GM21381 (cell line): Measurements from ENCODE around the gene DUSP10.

ENCODE experiments used
- ATAC-seq: cut with Tn5 transposase; IDR thresholded peaks from one replicate; pipeline ENCODE4 v1.9.1; 2021; ENCODE audit warnings: mild to moderate bottlenecking, moderate library complexity; ENCODE audit not compliant: unreplicated experiment

DUSP10 gene

DNA sequence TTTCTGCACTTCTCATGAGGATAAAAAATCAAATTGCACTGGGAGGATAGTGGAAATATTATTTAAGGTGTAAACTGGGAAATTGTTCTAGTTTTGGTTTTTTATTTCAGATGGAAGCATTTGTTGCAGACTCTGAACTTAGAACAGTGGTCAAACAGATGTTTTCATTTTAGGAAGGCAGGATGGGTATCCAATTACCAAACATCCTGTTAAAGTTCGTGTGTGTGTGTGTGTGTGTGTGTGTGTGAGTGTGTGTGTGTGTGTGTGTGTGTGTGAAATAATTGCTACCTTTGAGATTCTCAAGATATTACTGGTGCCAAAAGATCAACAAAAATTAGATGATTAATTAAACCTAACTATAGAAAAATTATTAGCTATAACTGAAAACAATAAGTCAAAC is 24.3 kb upstream of the DUSP10 start:
- no peak for ATAC-seq

GRCh38 chr1:221765527-221765926 is 23.6 kb upstream of the DUSP10 start:
- ATAC-seq, result no peak

DNA sequence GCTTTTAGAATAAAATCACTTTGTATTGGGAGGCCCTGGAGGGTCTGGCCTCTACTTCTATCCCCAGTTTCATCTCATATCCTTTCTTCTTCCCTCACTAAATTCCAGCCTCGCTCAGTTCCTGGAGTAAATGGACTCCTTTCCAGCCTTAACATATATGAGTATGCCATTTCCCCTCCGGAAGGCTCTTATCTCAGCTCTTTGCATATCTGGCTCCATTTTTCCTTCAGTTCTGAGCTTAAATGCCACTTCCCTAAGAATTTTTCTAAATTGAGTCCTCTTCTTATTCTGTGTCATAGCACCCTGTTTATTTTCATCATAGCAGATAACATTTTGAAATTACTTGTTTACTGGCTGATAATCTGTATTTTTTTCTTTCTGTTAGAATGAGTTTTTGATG is 20.2 kb upstream of the DUSP10 start:
- ATAC-seq, result no peak

- ATAC-seq, result peak; percentile 74
Observed at GRCh38 chr1:221761354-221762002, 19.6 kb upstream of the DUSP10 start.

GRCh38 chr1:221760911-221761310 is 19.0 kb upstream of the DUSP10 start:
- no peak for ATAC-seq

- no peak for ATAC-seq
Observed at GRCh38 chr1:221759436-221759835, 17.5 kb upstream of the DUSP10 start.

DNA sequence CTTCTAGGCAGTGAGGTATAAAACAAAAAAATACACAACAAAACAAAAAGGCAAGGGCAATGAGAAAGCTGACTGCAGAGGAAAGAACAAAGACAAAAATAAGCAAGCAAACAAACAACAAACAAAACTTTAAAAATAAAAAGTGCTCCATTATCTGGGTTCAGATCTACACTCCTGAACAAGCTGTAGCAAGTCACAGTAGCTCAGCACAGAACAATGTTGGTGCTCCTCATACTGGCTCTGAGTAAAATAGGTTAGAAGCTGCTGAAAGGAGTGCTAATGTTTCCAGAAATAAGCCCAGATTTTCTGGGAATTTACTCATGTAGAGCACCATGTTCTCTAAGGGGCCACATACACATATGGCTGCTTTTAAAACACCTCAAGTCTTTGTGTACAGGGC is 16.6 kb upstream of the DUSP10 start:
- ATAC-seq, result no peak

DNA sequence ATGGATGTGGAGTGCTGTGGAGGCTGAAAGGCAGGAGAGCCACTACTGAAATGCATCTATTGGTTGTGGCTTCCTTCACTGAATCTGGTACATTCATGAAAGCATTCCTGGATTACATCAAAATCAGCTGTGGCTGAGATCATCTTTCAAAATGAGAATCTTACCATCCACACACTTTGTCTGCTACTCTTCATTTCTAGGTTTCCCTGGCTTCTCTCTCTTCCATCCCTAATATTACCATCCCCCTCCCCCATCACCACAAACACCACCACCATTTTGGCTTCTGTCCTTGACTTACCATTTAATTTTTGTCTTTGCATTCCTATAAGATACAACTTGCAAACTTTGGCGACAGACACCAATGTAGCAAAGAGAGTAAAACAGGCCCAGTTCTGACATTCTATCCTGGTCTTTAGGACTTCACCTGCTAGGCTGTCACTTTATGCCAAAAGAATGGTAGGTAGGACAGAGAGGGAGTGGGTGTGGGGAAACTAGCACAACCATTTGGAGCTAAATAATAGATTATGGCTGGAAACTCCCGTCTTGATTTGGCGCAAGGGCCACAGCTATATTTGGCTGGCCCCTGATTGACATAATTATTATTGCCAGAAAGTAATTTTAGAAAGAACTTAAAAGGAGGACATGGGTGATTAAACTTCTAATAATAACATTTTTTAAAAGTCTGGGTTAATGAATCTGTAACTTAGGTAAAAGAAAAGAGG is 15.1 kb upstream of the DUSP10 start:
- ATAC-seq, result no peak

DNA sequence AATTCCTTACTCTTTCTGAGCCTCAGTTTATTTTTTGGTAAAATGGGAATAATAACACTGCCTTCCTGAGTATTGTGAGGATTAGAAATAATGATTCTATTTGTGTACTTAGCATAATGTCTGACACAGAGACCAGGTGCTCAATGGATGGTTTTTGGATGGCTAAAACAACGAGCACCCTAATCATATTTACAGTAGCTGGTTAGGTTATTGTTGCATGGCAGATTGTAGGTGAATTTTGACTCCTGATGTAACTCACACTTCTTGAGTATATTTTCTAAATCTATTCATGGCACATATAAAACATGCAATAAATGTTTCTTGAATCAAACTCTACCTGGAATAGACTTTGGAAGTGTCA is 11.9 kb upstream of the DUSP10 start:
- peak; percentile 19 for ATAC-seq

- no peak for ATAC-seq
Observed at GRCh38 chr1:221751226-221751887, 9.5 kb upstream of the DUSP10 start.

- no peak for ATAC-seq
Observed at GRCh38 chr1:221748981-221749380, 7.1 kb upstream of the DUSP10 start.

DNA sequence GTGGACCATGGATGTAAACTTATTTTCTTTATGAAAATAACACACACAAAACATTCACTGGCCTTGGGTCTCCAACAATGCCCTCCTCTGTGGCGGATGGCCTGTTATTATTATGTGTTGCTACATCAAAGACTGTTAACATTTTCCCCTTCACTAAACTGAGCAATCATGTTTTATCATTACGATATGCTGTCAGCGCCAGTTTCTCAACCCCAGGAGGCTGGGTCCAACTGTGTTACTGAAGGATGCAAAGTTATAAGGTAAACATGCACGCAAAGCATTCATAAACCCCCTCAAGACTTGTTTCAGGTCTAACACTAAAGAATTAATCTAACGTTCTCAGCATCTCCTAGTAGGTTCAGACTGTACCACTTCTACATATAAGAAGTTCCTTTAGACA is 6.0 kb upstream of the DUSP10 start:
- ATAC-seq, result no peak

DNA sequence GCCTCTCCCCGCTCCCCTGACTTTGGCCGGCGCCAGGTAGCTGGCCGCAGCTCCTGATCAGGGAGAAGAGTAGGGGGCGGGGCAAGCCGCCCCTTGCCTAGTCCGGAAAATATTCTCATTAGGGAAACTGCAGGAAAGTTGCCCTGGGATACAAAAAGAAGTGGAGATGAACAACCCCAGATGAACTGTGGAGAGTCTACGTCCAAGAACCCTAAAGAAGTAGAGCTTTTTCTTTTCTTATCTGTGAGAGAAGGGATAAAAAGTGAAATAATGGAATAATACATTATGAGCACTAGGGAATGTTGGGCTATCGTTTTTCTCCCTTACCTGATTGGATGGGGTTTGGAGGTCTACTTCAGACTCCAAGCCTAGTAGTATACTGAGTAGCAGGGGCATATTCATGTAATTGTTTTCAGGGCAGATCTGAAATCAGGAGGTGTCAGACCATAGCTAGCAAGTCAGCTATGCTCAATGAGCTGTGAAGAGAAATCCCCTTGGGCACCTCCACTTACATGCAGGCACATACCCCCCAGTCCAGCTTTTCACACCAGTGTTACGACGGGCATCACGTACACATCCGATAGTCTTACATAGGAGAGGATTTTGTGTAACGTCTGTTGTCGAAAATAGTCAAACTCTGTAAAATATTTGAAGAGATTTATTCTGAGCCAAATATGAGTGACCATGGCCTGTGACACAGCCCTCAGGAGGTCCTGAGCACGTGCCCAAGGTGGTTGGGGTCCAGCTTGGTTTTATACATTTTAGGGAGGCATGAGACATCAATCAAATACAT is 1.7 kb upstream of the DUSP10 start:
- no peak for ATAC-seq

- peak; percentile 44 for ATAC-seq
Observed at GRCh38 chr1:221742555-221743415, 896 bp upstream of the DUSP10 start.

GRCh38 chr1:221740993-221741702 is 741 bp downstream of the DUSP10 start:
- ATAC-seq, result no peak

GRCh38 chr1:221740369-221740992 is 1.4 kb downstream of the DUSP10 start:
- no peak for ATAC-seq

DNA sequence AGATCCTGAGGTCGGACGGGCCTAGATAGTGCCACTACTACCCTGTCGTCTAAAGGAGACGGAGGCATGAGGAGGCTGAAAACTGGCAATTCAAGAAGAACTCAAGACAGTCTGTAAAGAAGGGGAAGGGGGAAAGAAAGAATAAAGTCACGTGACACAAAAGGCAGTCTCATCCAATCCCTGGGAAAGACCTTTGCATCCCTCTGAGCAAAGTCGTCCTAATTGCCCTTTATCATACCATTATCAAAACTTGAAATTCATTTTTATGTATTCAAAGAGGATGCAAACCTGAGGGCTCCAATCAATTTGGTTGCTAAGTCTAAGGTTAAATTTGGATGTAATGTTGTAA is 2.2 kb downstream of the DUSP10 start:
- ATAC-seq, result no peak

GRCh38 chr1:221739018-221739676 is 2.7 kb downstream of the DUSP10 start:
- no peak for ATAC-seq

DNA sequence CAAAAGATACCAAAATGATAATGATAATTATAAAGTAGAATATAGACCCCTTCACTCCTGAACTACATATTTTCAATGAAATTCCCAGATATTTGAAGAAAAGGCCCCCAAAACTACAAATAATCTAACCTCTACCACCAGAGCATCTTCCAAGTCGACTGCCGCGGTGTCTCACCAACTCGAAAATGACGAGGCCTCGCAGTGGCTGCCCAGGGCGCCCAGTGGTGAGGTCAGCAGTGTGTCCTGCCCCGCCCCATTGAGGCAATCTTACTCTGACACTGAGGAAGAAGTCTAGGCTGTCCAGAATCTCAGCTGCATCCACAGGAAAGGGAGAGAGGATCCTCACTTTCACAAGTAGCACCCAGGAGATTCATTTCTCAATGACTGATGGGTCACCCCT is 5.2 kb downstream of the DUSP10 start:
- no peak for ATAC-seq
